Endothelial cell of umbilical vein (primary cell): ENCODE results near the gene NXN. TPM values are rescaled to one million over a fixed set of nuclear protein-coding genes. Genes with fewer than 3 reads are reported as not detected.

Experiments
- BruUV-seq: library from RNA; stranded (reverse); fragments of 400-500 nt; replicated peaks from 2 replicates; lab custom pipeline; 2021; lab: Mats Ljungman, UMichigan
- CTCF ChIA-PET: fragments of 300-600, 350-600 bp; sonication (Branson Sonifier 250); formaldehyde crosslinking; loops from one replicate; lab custom pipeline; 2021; ENCODE audit warnings: antibody characterized with exemption, inconsistent platforms; lab: Charles Lee
- POLR2A ChIA-PET: fragments of 300-600, 350-600 bp; sonication (Branson Sonifier 250); formaldehyde crosslinking; loops from one replicate; lab custom pipeline; 2021; ENCODE audit warnings: antibody characterized with exemption, inconsistent platforms; lab: Charles Lee
- DNase-seq: peaks from one replicate; pipeline ENCODE4 v3.0.0-alpha.2; 2011; ENCODE audit warnings: low read depth, low spot score
- FAIRE-seq: peaks from 2 replicates; lab custom pipeline; 2011; peaks lifted over from hg19 to GRCh38; lab: Jason Lieb, UNC
- H2AFZ ChIP-seq: 2 replicates; pipeline ENCODE4 v1.6.0; 2012; ENCODE audit warnings: low read depth, low read length, control low read depth, inconsistent platforms
- H3K27ac ChIP-seq: 2 replicates; pipeline ENCODE4 v1.5.1; 2011; ENCODE audit warnings: low read depth, mild to moderate bottlenecking, control low read depth, low read length, moderate library complexity; ENCODE audit not compliant: insufficient read depth
- H3K27me3 ChIP-seq, 2 experiments: 2 replicates each; pipeline versions ENCODE4 v1.6.0 to v1.6.1; 2011; ENCODE audit warnings: low read length in 2 of 2, mixed read lengths in 1 of 2; ENCODE audit not compliant: control insufficient read depth in 2 of 2, insufficient read depth in 2 of 2
- H3K36me3 ChIP-seq, 2 experiments: 2 replicates in 1 of 2; 3 replicates in 1 of 2; pipeline ENCODE4 v1.5.1; 2011; ENCODE audit warnings: low read length in 2 of 2, mild to moderate bottlenecking in 1 of 2, moderate library complexity in 1 of 2; ENCODE audit not compliant: control insufficient read depth in 2 of 2, insufficient read depth in 2 of 2; ENCODE audit errors: extremely low read depth in 1 of 2
- H3K4me1 ChIP-seq: 3 replicates; pipeline ENCODE4 v1.5.1; 2011; ENCODE audit warnings: mild to moderate bottlenecking, low read length; ENCODE audit not compliant: control insufficient read depth, insufficient read depth; ENCODE audit errors: extremely low read depth
- H3K4me2 ChIP-seq: 2 replicates; pipeline ENCODE4 v1.6.1; 2011; ENCODE audit warnings: low read length, control low read depth, mixed read lengths; ENCODE audit not compliant: insufficient read depth
- H3K4me3 ChIP-seq, 3 experiments: fragments of 200-600 bp in 1 of 3; sonication (generic), shearing (Covaris generic) in 1 of 3; replicated peaks in 1 of 3; 2 replicates each; pipeline ENCODE4 v1.5.1; 2011 to 2016; ENCODE audit warnings: control low read depth in 3 of 3, low read length in 3 of 3, mild to moderate bottlenecking in 2 of 3, inconsistent platforms in 1 of 3, low read depth in 1 of 3, moderate library complexity in 1 of 3; ENCODE audit not compliant: insufficient read depth in 1 of 3
- H3K79me2 ChIP-seq: 2 replicates; pipeline ENCODE4 v1.6.0; 2012; ENCODE audit warnings: low read length, inconsistent platforms; ENCODE audit not compliant: control insufficient read depth, insufficient read depth
- H3K9ac ChIP-seq: replicated peaks from 2 replicates; pipeline ENCODE3; 2011; ENCODE audit warnings: low read length, control low read depth; ENCODE audit not compliant: insufficient read depth; ENCODE audit errors: extremely low read depth
- H3K9me1 ChIP-seq: replicated peaks from 3 replicates; pipeline ENCODE4 v1.6.0; 2011; ENCODE audit warnings: mild to moderate bottlenecking, low read length; ENCODE audit not compliant: control insufficient read depth, insufficient read depth; ENCODE audit errors: extremely low read depth
- H3K9me3 ChIP-seq: replicated peaks from 2 replicates; pipeline ENCODE4 v1.5.1; 2012; ENCODE audit warnings: low read length, inconsistent platforms; ENCODE audit not compliant: control insufficient read depth, insufficient read depth
- H4K20me1 ChIP-seq: replicated peaks from 2 replicates; pipeline ENCODE3; 2011; ENCODE audit warnings: mild to moderate bottlenecking, low read length; ENCODE audit not compliant: control insufficient read depth, insufficient read depth; ENCODE audit errors: extremely low read depth
- CTCF ChIP-seq, 2 donors: IDR thresholded peaks; 1 replicate in 1 of 2; 2 replicates in 1 of 2; pipeline ENCODE4 v1.5.1; 2011; ENCODE audit warnings: low read length in 2 of 2, mild to moderate bottlenecking in 2 of 2, moderate library complexity in 2 of 2, control low read depth in 1 of 2, inconsistent platforms in 1 of 2, low read depth in 1 of 2; ENCODE audit not compliant: insufficient read depth in 1 of 2; ENCODE audit errors: extremely low read depth in 1 of 2
- EZH2 ChIP-seq: IDR thresholded peaks from 2 replicates; pipeline ENCODE4 v1.6.1; 2012; ENCODE audit warnings: borderline replicate concordance, low read depth, mild to moderate bottlenecking, moderate library complexity, low read length, inconsistent platforms; ENCODE audit not compliant: severe bottlenecking
- FOS ChIP-seq: IDR thresholded peaks from 2 replicates; pipeline ENCODE4 v1.6.1; 2011; ENCODE audit warnings: mild to moderate bottlenecking, low read length, moderate library complexity, borderline replicate concordance; ENCODE audit not compliant: insufficient read depth
- GATA2 ChIP-seq: IDR thresholded peaks from 2 replicates; pipeline ENCODE4 v1.7.0; 2011; ENCODE audit warnings: low read depth, mild to moderate bottlenecking, moderate library complexity, mixed read lengths, low read length; ENCODE audit not compliant: insufficient read length, insufficient read depth
- JUN ChIP-seq: IDR thresholded peaks from 2 replicates; pipeline ENCODE4 v1.6.1; 2011; ENCODE audit warnings: borderline replicate concordance, low read depth; ENCODE audit not compliant: insufficient read length, insufficient read depth
- MYC ChIP-seq: IDR thresholded peaks from one replicate; pipeline ENCODE4 v1.6.1; 2011; ENCODE audit warnings: mild to moderate bottlenecking, low read depth, low read length
- POLR2A ChIP-seq: IDR thresholded peaks from 2 replicates; pipeline ENCODE4 v1.6.1; 2012; ENCODE audit warnings: low read depth, mild to moderate bottlenecking, control low read depth, low read length
- POLR2AphosphoS5 ChIP-seq: IDR thresholded peaks from 2 replicates; pipeline ENCODE4 v1.6.1; 2012; ENCODE audit warnings: low read depth, mild to moderate bottlenecking, control low read depth, low read length, moderate library complexity; ENCODE audit not compliant: insufficient read depth
- dilution Hi-C: fragments of 300-500 bp; cut with MboI; formaldehyde crosslinking; loops from one replicate; pipeline ENCODE4 v1.15.0; 2019; ENCODE audit warnings: low sequenced_read_pairs; ENCODE audit not compliant: extremely low pct_ligation_motif_present
- intact Hi-C: fragments of 100-400 bp; cut with micrococcal nuclease; formaldehyde crosslinking; loops from one replicate; pipeline ENCODE4 v1.10.0; 2022
- polyA plus RNA-seq, 4 experiments: library from polyadenylated mRNA; depleted of rRNA in 3 of 4; stranded (reverse) in 3 of 4; unstranded in 1 of 4; fragments of >200 nt; gene quantifications; 2 replicates each; pipeline versions ENCODE4 v1.2.1 to v1.2.3, GENCODE V29; 2011 to 2012; ENCODE audit warnings: missing spikeins in 1 of 4
- total RNA-seq: library from RNA; stranded (reverse); gene quantifications from 2 replicates; pipeline ENCODE4 v1.2.3, GENCODE V29; 2021
- TF ChIP-seq, protein P1 (sequence below): IDR thresholded peaks from 2 replicates; pipeline ENCODE4 v1.6.1; 2011; ENCODE audit not compliant: insufficient read depth, insufficient read length

Gene NXN
- total and polyA plus RNA-seq, 2 donors (not counting 3 experiments of a cell fraction or from before 2014, with no cell fraction given), result 69.5 to 77.3 TPM

DNA sequence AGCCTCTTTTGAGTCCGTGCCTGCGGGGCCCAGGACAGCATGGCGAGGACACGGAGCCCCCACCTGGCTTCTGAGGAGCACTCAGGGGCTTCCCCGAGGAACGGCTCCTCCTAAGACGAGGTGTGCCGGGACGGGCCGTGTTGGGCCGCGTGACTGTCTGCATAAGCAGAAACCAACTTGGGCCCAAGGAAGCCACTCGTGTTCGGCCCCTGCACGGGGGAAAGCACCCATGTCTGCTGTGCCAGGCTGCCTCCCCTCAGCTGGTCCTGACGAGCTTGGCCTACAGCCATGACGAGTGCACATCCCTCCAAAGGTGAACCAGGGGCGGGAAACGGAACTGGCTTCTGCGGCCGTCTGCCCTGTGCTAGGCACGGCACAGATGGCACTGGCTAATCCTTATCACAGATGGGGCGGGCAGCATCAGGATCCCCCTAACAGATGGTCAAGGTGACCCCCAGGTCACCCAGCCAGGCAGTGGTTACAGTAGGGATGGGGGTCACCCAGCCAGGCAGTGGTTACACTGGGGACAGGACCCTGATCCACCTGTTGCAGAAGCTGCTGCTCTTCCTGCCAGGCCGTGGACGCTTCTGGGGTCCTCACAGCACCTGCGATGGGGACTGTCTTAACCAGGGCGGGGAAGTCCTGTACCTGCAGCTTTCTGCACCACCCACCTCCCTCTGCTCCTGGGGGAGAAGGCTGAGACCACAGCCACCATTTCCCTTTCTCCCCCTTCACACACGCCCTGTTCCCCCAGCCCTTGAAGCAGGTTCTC, 171.9 kb downstream of the NXN start:
- Histone ChIP-seq H4K20me1 (no peaks in the 10 kb centered on the region), H3K27ac (no peak overlapping the region), H3K79me2 (no peaks in the 10 kb centered on the region), H3K36me3 (peaks cover 0 to 16% of the 10 kb centered on the region in 2 experiments), H3K4me3 (no peak overlapping the region), H3K4me1 (no peaks in the 10 kb centered on the region), H3K4me2 (no peak overlapping the region), H3K9me3 (no peaks in the 10 kb centered on the region), H3K9ac (no peak overlapping the region), H2AFZ (no peak overlapping the region), H3K27me3 (no peaks in the 10 kb centered on the region), H3K9me1 (no peaks in the 10 kb centered on the region)
- ChIA-PET POLR2A (no interaction called here), CTCF (no interaction called here)
- BruUV-seq, result no TSS peak
- FAIRE-seq (no peak), DNase-seq (no peak)
- intact Hi-C loops (no loop called here), dilution Hi-C loops (no loop called here)
- TF ChIP-seq POLR2A (no peak), GATA2 (no peak)

- H3K36me3 ChIP-seq, result peaks cover 0 to 12% of the 10 kb centered on the region in 2 experiments
- no peaks in the 10 kb centered on the region for H3K9me1 ChIP-seq
- no peaks in the 10 kb centered on the region for H3K4me1 ChIP-seq
- DNase-seq (no peak), FAIRE-seq (no peak)
- no peak overlapping the region for H3K27ac ChIP-seq
- no peaks in the 10 kb centered on the region for H4K20me1 ChIP-seq
- no peaks in the 10 kb centered on the region for H3K79me2 ChIP-seq
- no peak overlapping the region for H2AFZ ChIP-seq
- dilution Hi-C loops, result no loop called here
- BruUV-seq, result no TSS peak
- no peak overlapping the region for H3K4me2 ChIP-seq
- H3K4me3 ChIP-seq, result no peak overlapping the region
- TF ChIP-seq, protein P1, sequence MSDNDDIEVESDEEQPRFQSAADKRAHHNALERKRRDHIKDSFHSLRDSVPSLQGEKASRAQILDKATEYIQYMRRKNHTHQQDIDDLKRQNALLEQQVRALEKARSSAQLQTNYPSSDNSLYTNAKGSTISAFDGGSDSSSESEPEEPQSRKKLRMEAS, result no peak
- TF ChIP-seq CTCF (IDR thresholded peaks at IDR 0.05; ENCODE audit: extremely low read depth in 1 of 2, insufficient read depth in 1 of 2, low read depth in 1 of 2, low read length in 2 of 2) (no peak), POLR2AphosphoS5 (no peak), JUN (no peak), POLR2A (no peak), EZH2 (no peak), GATA2 (no peak), MYC (no peak), FOS (no peak)
- CTCF ChIA-PET, result no interaction called here
- no peaks in the 10 kb centered on the region for H3K9me3 ChIP-seq
- intact Hi-C loops, result no loop called here
- POLR2A ChIA-PET, result no interaction called here
- H3K9ac ChIP-seq, result no peak overlapping the region
- no peaks in the 10 kb centered on the region for H3K27me3 ChIP-seq
Observed at GRCh38 chr17:806781-807522, 172.6 kb downstream of the NXN start.
